ENCODE measurements around the gene EDEM1. TPM values are rescaled to one million over a fixed set of nuclear protein-coding genes. Genes with fewer than 3 reads are reported as not detected.

EDEM1 gene
- total RNA-seq, 1 experiment from 2014 or later, result 11.0 TPM

DNA sequence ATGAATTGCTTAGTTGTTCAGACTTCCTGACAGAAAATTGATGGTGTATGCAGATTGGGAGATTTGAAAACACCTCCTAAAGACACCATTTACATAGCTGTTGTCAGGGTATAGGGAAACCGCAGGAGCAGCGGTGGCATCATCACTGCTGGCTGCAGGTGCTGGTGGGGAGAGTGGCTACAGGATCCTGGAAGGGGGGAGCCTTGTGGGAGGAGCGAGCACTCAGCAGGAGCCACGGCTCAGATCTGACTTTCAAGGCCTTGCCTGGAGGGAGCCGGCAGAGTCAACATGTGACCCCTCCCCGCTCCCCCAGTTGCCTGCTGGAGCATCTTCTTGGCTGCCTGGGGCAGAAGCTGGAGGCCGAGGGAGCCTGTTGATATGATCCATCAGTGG is 26.1 kb downstream of the EDEM1 start:
- H3K27me3 ChIP-seq, result no peaks in the 10 kb centered on the region
- no peaks in the 10 kb centered on the region for H3K9me3 ChIP-seq
- peaks cover 3% of the 10 kb centered on the region for H3K36me3 ChIP-seq
- no peak for DNase-seq
- no peak overlapping the region for H3K4me3 ChIP-seq

GRCh38 chr3:5214352-5214751 is 26.8 kb downstream of the EDEM1 start:
- peaks cover 3% of the 10 kb centered on the region for H3K36me3 ChIP-seq
- no peaks in the 10 kb centered on the region for H3K27me3 ChIP-seq
- H3K9me3 ChIP-seq, result no peaks in the 10 kb centered on the region
- H3K4me3 ChIP-seq, result no peak overlapping the region
- no peak for DNase-seq

DNA sequence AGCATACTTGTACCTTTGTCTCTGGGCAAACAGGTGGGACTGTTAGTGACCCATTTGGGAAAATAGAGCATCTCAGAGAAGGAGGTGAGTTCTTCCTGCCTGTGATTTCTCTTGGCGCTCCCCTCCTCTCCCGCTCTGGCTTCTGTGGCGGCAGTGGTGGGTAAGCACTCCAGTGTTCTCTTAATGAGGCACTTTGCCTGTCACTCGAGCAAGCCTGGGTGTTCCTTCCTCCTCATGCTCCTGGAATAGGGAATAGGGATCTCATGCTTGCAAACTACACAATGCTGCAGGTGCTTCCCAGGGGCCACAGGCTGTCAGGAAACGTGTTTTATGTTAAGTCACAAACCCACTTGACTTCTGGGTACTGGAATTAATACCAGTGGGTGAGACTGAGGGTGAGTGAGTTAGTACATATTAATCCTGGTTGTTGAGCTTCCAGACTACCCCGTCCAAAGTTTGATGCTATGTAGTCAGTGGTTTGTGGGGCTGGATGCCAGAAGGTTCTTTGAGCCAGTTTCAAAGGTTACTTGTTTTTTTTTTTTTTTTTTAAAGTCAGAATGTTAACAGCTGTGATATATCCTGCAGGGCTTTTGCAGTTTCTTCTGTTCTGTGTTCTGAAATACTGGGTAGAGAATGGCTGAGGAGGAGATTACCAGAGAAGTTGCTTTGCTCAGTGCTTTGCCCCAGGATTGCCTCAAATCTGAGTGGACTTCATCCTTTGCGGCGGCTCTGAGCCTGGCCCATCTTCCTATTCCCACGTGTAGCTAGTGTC is 30.5 kb downstream of the EDEM1 start:
- DNase-seq, result peak; percentile 47
- Histone ChIP-seq H3K27me3 (no peaks in the 10 kb centered on the region), H3K4me3 (no peak overlapping the region), H3K36me3 (no peaks in the 10 kb centered on the region), H3K9me3 (no peaks in the 10 kb centered on the region)

DNA sequence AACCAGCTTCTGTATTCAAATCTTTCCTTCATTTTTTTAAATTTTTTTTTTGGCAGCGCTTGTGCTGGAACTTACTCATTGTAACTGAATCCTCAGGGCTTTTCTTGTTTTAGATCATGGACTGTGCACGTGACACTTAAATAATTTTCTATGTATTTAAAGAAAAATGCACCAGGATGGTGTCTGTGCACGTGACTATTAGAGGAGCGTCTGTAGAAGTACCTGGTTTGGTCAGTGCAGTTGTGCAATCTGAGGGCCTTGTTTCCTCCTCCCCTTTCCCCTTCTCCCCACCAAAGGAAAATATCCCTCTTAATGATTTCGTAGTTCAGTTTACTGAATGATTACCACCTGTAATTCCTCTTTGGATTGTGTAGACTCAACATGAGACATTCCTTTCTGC is 31.3 kb downstream of the EDEM1 start:
- Histone ChIP-seq H3K27me3 (no peaks in the 10 kb centered on the region), H3K4me3 (no peak overlapping the region), H3K9me3 (no peaks in the 10 kb centered on the region), H3K36me3 (no peaks in the 10 kb centered on the region)
- no peak for DNase-seq

DNA sequence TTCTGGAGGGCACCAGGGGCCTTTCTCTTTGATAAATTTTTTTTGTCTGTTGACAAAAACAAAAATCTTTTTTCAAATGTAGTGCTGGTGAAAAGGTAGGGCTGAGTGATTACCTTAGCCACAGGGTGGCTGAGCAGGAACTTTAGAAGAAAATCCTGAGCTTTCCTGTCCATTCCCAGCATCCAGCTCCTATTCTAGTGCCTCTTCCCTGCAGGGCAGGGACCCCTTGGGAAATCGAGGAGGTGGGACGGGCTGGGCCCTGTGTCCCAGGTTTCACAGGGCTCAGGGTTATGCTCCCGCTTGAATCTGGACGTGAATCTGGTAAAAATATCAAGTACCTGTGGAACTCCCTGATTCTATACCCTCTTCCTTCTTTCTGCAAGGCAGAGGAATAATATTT is 31.7 kb downstream of the EDEM1 start:
- Histone ChIP-seq H3K9me3 (no peaks in the 10 kb centered on the region), H3K27me3 (no peaks in the 10 kb centered on the region), H3K4me3 (no peak overlapping the region), H3K36me3 (no peaks in the 10 kb centered on the region)
- DNase-seq, result no peak

DNA sequence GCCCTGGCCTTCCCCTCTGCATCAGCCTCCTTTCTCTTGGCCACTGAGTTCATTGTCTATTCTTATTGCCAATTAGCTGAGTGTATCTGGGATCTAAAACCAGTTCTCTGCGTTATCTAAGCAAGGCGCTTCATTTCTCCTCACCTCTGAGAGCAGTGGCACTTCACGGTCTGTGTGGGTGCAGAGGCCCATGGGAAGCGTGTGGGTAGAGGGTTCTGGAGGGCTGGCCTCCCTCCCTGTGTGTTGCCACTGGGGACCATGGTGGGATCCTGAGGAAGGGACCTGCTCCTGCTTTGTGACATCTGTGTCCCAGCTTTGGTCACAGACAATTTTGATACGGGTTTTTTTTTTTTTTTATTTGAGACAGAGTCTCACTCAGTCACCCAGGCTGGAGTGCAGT is 32.7 kb downstream of the EDEM1 start:
- no peaks in the 10 kb centered on the region for H3K9me3 ChIP-seq
- H3K27me3 ChIP-seq, result no peaks in the 10 kb centered on the region
- no peak overlapping the region for H3K4me3 ChIP-seq
- H3K36me3 ChIP-seq, result no peaks in the 10 kb centered on the region
- DNase-seq, result no peak

DNA sequence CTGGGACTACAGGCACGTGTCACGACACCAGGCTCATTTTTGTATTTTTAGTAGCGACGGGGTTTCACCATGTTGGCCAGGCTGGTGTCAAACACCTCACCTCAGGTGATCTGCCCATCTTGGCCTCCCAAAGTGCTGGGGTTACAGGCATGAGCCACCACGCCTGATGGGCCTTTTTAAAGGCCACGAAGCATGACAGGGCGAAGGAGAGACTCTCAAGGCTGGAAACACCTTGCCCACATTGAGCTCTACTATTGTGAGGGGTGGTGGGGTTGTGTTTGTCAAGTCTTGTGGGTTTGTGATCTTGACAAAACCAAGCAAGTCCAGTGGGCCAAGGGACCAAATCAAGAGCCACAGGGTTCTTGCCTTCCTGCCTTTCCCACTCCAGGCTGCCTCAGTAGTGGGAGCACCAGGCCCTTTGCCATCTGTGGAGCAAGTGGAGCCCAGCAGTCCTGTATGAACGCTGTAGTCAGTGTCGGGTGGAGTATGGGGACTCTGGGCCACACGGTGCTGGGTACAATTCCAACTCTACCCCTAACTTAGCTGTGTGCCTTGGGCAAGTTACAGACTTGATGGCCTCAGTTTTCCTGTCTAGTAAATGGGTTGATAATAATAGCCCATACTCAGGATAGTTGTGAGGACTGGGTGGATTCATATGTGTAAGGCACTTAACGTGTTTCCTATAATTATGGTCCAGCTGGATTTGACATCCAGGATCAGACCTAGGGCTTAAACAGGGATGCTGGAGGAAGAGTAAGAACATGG is 33.3 kb downstream of the EDEM1 start:
- H3K36me3 ChIP-seq, result no peaks in the 10 kb centered on the region
- no peaks in the 10 kb centered on the region for H3K9me3 ChIP-seq
- no peak for DNase-seq
- H3K4me3 ChIP-seq, result no peak overlapping the region
- H3K27me3 ChIP-seq, result no peaks in the 10 kb centered on the region

DNA sequence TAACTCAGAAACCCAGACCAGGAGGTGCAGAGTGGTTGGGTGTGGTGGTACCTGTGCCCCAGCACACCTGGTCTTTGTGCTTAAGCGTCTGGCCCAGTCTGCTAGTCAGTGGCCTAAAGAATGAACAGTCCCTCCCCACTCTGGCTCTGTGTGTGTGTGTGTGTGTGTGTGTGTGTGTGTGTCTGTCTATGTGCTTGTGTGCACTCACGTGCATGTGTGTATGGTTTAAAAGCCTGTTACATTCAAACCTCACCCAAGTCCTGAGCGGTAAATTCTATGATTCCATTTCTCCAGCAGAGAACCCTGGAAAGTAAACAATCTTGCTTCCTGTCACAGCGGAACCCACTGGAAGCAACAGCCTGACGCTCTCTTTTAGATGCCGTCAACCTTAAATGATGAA is 34.2 kb downstream of the EDEM1 start:
- H3K9me3 ChIP-seq, result no peaks in the 10 kb centered on the region
- no peaks in the 10 kb centered on the region for H3K36me3 ChIP-seq
- H3K4me3 ChIP-seq, result no peak overlapping the region
- no peak for DNase-seq
- no peaks in the 10 kb centered on the region for H3K27me3 ChIP-seq

GRCh38 chr3:5222283-5223005 is 34.9 kb downstream of the EDEM1 start:
- no peaks in the 10 kb centered on the region for H3K27me3 ChIP-seq
- no peaks in the 10 kb centered on the region for H3K36me3 ChIP-seq
- H3K9me3 ChIP-seq, result no peaks in the 10 kb centered on the region
- no peak overlapping the region for H3K4me3 ChIP-seq
- no peak for DNase-seq

- no peaks in the 10 kb centered on the region for H3K27me3 ChIP-seq
- H3K36me3 ChIP-seq, result no peaks in the 10 kb centered on the region
- DNase-seq, result no peak
- no peaks in the 10 kb centered on the region for H3K9me3 ChIP-seq
- H3K4me3 ChIP-seq, result no peak overlapping the region
Measured at GRCh38 chr3:5226783-5227182, 39.3 kb downstream of the EDEM1 start.

DNA sequence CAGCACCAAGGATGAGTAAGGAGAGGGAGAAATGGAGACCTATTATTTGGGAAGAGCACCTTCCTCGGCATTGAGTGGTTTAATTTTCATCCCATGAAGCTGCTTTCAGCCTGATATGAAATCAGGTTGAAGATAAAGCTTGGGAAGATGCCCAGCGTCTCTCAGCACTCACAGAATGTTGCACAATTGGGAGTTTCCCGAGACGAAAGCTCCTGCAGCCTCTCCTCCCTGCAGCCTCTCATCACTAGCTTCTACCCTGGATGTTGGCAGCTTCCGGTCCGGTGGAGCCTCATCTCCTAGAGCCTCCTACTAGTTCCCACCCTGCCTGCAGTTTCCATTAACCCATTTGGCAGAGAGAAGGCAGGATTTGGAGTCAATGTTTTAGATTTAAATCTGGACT is 40.3 kb downstream of the EDEM1 start:
- no peak for DNase-seq
- Histone ChIP-seq H3K9me3 (no peaks in the 10 kb centered on the region), H3K36me3 (no peaks in the 10 kb centered on the region), H3K4me3 (no peak overlapping the region), H3K27me3 (no peaks in the 10 kb centered on the region)

DNA sequence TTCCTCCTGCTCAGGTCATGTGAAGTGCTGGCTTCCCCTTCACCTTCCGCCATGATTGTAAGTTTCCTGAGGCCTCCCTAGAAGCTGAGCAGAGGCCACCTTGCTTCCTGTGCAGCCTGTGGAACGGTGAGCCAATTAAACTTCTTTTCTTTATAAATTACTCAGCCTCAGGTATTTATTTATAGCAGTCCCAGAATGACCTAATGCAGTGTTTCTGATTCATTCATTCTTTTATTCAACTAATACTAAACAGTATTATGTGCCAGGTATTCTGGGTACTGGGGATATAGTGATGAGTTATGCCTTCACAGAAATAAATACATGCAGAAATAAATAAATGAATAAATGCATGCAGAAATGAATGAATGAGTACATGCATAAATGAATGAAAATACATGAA is 41.9 kb downstream of the EDEM1 start:
- Histone ChIP-seq H3K9me3 (no peaks in the 10 kb centered on the region), H3K4me3 (no peak overlapping the region), H3K36me3 (no peaks in the 10 kb centered on the region), H3K27me3 (no peaks in the 10 kb centered on the region)
- DNase-seq, result no peak

DNA sequence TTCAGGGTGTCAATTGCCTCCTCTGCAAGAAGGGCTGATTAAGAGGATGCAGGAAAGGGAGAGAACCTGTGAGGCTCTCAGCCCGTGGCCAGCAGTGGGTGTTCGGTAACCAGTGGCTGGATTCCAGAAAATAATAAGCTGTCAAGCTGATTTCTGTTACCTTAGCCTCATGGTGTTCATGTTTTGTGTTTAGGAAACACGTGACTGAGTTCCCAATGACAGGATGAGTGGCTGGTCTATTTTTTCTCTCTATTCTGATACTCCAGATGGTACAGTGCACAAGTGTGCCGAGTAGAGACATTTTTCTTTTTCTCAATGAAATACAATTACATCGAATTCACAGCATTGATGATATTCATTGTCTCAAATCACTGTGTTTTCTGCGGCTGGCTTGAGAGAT is 43.6 kb downstream of the EDEM1 start:
- no peak overlapping the region for H3K4me3 ChIP-seq
- H3K36me3 ChIP-seq, result no peaks in the 10 kb centered on the region
- no peaks in the 10 kb centered on the region for H3K9me3 ChIP-seq
- DNase-seq, result no peak
- H3K27me3 ChIP-seq, result no peaks in the 10 kb centered on the region

GRCh38 chr3:5231487-5231886 is 44.0 kb downstream of the EDEM1 start:
- Histone ChIP-seq H3K9me3 (no peaks in the 10 kb centered on the region), H3K4me3 (no peak overlapping the region), H3K36me3 (no peaks in the 10 kb centered on the region), H3K27me3 (no peaks in the 10 kb centered on the region)
- no peak for DNase-seq

DNA sequence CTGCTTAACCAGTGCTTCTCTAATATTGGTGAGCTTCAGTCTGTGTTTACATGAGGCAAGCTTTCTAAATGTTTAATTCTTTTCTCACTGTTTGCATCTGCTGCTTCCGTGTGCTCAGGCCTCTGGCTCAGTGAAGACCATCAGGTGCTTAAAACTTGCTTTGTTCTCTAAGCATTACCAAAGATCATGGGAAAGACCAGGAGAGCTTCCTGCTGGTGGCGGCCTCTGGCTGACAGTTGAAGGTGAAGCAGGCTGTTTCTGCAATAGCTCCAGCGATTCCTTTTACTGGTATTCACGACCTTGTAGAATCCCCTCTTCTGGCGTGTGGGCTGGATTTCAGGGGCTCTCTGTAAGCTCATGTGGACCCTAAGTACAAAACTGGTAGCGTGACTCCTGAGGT is 45.1 kb downstream of the EDEM1 start:
- no peaks in the 10 kb centered on the region for H3K9me3 ChIP-seq
- no peaks in the 10 kb centered on the region for H3K36me3 ChIP-seq
- no peak overlapping the region for H3K4me3 ChIP-seq

DNA sequence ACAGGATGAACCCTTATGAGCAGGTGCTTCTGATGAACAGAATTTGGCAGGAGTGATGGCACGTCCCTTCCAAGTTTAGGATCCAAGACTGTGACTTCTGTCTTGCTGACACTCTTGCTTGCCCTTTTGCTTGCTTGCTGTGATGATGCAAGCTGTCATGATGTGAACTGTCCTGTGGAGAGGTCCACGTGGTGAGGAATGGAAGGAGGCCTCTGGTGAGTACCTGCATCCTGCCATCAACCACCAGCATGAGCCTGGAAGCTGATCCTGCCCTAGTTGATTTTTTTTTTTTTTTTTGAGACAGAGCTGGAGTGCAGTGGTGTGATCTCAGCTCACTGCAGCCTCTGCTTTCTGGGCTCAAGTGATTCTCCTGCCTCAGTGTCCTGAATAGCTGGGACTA is 45.5 kb downstream of the EDEM1 start:
- no peak for DNase-seq
- H3K36me3 ChIP-seq, result no peaks in the 10 kb centered on the region
- H3K9me3 ChIP-seq, result no peaks in the 10 kb centered on the region
- no peak overlapping the region for H3K4me3 ChIP-seq
- H3K27me3 ChIP-seq, result no peaks in the 10 kb centered on the region

More for the DNA sequence above, 45.1 kb downstream of the EDEM1 start:
- no peaks in the 10 kb centered on the region for H3K27me3 ChIP-seq
- no peak for DNase-seq

GRCh38 chr3:5235655-5236054 is 48.1 kb downstream of the EDEM1 start:
- Histone ChIP-seq H3K36me3 (no peaks in the 10 kb centered on the region), H3K9me3 (no peaks in the 10 kb centered on the region), H3K27me3 (no peaks in the 10 kb centered on the region), H3K4me3 (no peak overlapping the region)
- no peak for DNase-seq
